AG09319 (cell line): ENCODE results near the gene QRSL1.

Experiments used
- DNase-seq: peaks from one replicate; pipeline ENCODE4 v3.0.0-alpha.2; 2010; ENCODE audit warnings: low read depth; ENCODE audit errors: extremely low read depth
- TF ChIP-seq, protein P1 (sequence below): IDR thresholded peaks from 2 replicates; pipeline ENCODE4 v1.5.1; 2011; ENCODE audit warnings: low read depth, mild to moderate bottlenecking, inconsistent platforms, low read length, moderate library complexity

Gene QRSL1

GRCh38 chr6:106617302-106617701, 12.1 kb upstream of the QRSL1 start:
- TF ChIP-seq, protein P1, sequence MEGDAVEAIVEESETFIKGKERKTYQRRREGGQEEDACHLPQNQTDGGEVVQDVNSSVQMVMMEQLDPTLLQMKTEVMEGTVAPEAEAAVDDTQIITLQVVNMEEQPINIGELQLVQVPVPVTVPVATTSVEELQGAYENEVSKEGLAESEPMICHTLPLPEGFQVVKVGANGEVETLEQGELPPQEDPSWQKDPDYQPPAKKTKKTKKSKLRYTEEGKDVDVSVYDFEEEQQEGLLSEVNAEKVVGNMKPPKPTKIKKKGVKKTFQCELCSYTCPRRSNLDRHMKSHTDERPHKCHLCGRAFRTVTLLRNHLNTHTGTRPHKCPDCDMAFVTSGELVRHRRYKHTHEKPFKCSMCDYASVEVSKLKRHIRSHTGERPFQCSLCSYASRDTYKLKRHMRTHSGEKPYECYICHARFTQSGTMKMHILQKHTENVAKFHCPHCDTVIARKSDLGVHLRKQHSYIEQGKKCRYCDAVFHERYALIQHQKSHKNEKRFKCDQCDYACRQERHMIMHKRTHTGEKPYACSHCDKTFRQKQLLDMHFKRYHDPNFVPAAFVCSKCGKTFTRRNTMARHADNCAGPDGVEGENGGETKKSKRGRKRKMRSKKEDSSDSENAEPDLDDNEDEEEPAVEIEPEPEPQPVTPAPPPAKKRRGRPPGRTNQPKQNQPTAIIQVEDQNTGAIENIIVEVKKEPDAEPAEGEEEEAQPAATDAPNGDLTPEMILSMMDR = no peak
- no peak for DNase-seq

- TF ChIP-seq, protein P1 = no peak
- no peak for DNase-seq
Observed at GRCh38 chr6:106617857-106618256, 11.5 kb upstream of the QRSL1 start.

DNA sequence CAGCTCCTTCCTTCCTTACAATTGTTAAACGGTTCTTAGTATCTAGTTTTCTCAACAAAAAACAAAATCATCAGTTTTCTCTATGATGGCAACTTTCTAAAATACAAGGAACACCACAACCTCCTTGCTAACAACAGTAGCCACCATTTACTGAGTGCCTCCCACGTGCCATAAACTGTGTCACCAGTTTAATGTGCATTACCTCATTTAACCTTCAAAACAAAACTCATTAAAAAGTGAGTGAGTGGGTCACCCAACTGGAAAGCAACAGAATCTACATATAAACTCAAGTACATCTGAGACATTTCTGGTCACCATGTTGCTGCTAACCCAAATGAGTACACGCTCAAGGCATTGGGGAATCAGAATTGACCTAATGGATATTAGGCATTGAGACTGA, 11.1 kb upstream of the QRSL1 start:
- DNase-seq = no peak
- TF ChIP-seq, protein P1 = no peak

- TF ChIP-seq, protein P1 = no peak
- no peak for DNase-seq
Observed at GRCh38 chr6:106619223-106619622, 10.2 kb upstream of the QRSL1 start.

GRCh38 chr6:106620931-106621672, 8.3 kb upstream of the QRSL1 start:
- TF ChIP-seq, protein P1 = no peak

DNA sequence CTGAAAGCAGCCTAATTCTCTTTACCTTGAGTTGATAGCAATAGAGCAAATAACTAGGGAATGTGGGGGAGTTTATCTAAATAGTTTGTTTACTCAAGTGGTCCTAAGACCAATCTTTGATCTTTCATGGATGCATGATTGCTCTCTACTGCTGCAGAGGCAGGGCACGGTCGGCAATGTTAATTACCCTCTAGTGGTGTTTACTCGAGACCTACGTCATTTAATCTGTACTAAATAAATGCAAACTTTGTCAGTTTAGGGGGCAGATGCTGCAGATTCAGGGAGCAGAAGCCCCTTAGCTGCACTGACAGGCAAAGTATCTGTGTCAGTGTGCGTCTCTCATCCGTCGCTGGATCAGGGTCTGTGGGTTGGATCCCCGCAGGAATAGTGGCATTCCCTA, 7.0 kb upstream of the QRSL1 start:
- TF ChIP-seq, protein P1 = no peak
- DNase-seq = no peak

More at GRCh38 chr6:106620931-106621672, 8.3 kb upstream of the QRSL1 start:
- no peak for DNase-seq

DNA sequence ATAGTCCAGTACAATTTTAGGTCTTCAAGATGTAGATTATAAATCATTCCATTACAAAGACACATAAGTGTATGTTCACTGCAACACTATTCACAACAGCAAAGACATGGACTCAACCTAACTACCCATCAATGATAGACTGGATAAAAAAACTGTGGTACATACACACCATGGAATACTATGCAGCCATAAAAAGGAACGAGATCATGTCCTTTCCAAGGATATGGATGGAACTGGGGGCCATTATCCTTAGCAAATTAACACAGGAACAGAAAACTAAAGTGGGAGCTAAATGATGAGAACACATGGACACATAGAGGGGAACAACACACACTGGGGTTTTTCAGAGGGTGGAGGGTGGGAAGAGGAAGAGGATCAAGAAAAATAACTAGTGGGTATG, 6.3 kb upstream of the QRSL1 start:
- DNase-seq = no peak
- TF ChIP-seq, protein P1 = no peak
